Measurements from ENCODE around the gene DTL. TPM values are rescaled to one million over a fixed set of nuclear protein-coding genes. Genes with fewer than 3 reads are reported as not detected.
A peak's percentile ranks its signal among the peaks of the same experiment; 100 is the strongest.

DTL gene
- total RNA-seq, 1 donor from 2014 or later = 5.1 TPM

DNA sequence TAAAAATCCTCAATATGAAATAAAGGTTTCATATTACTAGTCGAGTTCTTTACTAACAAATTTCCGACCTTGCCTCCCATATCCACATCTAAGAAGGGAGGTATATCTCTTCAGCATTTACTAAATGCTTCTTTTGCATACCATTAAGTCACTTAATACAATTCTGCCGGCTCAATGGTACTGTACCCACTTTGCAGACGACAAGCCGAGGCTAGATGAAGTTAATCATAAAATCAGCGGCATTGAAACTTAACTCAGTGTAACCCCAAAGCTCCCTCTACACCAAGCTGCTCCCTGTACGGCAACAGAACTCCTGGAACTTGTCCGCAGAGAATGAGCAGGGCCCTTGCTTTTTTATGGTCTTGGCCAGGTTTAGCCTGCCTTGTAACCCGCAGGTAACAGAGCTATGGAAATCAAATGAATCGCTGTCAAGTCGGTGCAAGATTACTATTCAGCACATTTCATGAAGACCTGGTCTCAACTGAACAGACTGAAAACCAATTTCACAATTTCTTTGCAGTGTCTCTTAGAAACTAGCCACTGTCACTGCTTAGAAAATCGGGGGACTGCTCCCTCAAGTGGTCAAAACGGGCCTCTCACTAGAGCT is 929 bp upstream of the DTL start:
- Histone ChIP-seq H3K27me3 (ENCODE audit: control insufficient read depth, insufficient read depth, low read length) (no peaks in the 10 kb centered on the region), H3K36me3 (ENCODE audit: control insufficient read depth, insufficient read depth, low read length) (no peaks in the 10 kb centered on the region), H3K4me3 (ENCODE audit: low read depth, low read length) (peak overlapping the region; percentile 53)
- no peak for DNase-seq (ENCODE audit: low read depth)
- TF ChIP-seq, protein P1, sequence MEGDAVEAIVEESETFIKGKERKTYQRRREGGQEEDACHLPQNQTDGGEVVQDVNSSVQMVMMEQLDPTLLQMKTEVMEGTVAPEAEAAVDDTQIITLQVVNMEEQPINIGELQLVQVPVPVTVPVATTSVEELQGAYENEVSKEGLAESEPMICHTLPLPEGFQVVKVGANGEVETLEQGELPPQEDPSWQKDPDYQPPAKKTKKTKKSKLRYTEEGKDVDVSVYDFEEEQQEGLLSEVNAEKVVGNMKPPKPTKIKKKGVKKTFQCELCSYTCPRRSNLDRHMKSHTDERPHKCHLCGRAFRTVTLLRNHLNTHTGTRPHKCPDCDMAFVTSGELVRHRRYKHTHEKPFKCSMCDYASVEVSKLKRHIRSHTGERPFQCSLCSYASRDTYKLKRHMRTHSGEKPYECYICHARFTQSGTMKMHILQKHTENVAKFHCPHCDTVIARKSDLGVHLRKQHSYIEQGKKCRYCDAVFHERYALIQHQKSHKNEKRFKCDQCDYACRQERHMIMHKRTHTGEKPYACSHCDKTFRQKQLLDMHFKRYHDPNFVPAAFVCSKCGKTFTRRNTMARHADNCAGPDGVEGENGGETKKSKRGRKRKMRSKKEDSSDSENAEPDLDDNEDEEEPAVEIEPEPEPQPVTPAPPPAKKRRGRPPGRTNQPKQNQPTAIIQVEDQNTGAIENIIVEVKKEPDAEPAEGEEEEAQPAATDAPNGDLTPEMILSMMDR (IDR thresholded peaks at IDR 0.05; ENCODE audit: insufficient read depth, low read length, poor library complexity, severe bottlenecking) = no peak

DNA sequence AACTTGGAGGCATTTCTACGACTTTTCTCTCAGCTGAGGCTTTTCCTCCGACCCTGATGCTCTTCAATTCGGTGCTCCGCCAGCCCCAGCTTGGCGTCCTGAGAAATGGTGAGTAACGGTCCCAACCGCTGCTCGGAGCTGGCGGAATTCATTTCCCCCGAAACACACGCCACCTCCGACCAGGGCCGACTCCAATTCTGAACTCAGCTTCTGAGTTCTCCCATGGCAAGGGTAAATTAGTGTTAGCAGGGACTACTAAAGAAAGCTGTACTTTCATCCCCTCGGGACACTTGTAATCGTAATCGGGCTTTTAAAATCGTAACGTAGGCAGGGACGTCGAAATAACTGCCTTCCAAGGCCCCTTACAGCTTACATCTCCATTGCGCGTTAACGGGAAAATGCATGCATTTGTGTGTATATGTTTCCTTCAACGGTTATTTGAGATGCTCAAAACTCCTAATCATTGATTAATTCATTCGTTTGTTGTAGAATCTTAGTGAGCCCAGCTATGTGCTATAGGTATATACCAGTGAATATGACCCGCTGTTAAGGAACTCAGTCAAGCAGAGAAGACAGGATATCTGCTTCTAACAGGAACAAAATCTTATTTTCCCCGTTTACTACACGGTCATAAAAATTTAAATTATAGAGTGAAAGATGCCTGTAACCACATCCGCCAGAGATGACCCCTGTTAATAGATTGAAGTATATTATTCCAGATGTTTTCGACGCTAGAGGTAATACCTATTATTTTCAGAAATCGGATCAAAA is 472 bp downstream of the DTL start:
- TF ChIP-seq, protein P1 (IDR thresholded peaks at IDR 0.05; ENCODE audit: insufficient read depth, low read length, poor library complexity, severe bottlenecking) = no peak
- Histone ChIP-seq H3K4me3 (ENCODE audit: low read depth, low read length) (peak overlapping the region; percentile 81), H3K36me3 (ENCODE audit: control insufficient read depth, insufficient read depth, low read length) (no peaks in the 10 kb centered on the region), H3K27me3 (ENCODE audit: control insufficient read depth, insufficient read depth, low read length) (no peaks in the 10 kb centered on the region)
- no peak for DNase-seq (ENCODE audit: low read depth)

DNA sequence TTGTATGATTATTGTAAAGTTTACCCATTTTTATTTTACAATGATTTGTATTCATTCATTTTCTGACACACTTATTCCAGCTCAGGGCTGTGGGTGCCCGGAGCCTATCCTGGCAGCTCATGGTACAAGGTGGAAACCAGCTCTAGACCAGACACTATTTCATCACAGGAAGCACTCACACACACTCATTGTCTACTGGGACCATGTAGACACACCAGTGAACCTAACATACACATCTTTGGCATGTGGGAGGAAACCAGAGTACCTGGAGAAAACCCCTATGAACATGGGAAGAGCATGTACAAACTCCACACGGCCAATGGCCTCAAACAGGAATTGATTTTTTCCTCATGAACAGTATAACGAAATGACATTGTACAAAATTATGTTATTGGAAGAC is 2.4 kb downstream of the DTL start:
- TF ChIP-seq, protein P1 (IDR thresholded peaks at IDR 0.05; ENCODE audit: insufficient read depth, low read length, poor library complexity, severe bottlenecking) = no peak
- Histone ChIP-seq H3K27me3 (ENCODE audit: control insufficient read depth, insufficient read depth, low read length) (no peaks in the 10 kb centered on the region), H3K36me3 (ENCODE audit: control insufficient read depth, insufficient read depth, low read length) (no peaks in the 10 kb centered on the region), H3K4me3 (ENCODE audit: low read depth, low read length) (no peak overlapping the region)
- DNase-seq (ENCODE audit: low read depth) = no peak

DNA sequence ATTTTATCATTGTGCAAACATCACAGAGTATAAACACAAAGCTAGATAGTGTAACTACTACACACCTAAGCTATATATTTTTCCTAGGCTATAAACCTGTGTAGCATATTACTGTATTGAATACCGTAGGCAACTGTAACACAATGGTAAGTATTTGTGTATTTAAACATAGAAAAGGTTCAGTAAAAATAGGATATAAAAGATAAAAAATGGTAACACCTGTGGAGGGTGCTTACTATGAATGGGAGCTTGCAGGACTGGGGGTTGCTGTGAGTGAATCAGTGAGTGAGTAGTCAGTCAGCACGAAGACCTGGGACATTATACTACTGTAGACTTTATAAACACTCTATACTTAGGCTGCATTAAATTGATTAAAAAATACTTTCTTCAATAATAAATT is 4.1 kb downstream of the DTL start:
- TF ChIP-seq, protein P1 (IDR thresholded peaks at IDR 0.05; ENCODE audit: insufficient read depth, low read length, poor library complexity, severe bottlenecking) = no peak
- DNase-seq (ENCODE audit: low read depth) = no peak
- Histone ChIP-seq H3K27me3 (ENCODE audit: control insufficient read depth, insufficient read depth, low read length) (no peaks in the 10 kb centered on the region), H3K36me3 (ENCODE audit: control insufficient read depth, insufficient read depth, low read length) (no peaks in the 10 kb centered on the region), H3K4me3 (ENCODE audit: low read depth, low read length) (no peak overlapping the region)

DNA sequence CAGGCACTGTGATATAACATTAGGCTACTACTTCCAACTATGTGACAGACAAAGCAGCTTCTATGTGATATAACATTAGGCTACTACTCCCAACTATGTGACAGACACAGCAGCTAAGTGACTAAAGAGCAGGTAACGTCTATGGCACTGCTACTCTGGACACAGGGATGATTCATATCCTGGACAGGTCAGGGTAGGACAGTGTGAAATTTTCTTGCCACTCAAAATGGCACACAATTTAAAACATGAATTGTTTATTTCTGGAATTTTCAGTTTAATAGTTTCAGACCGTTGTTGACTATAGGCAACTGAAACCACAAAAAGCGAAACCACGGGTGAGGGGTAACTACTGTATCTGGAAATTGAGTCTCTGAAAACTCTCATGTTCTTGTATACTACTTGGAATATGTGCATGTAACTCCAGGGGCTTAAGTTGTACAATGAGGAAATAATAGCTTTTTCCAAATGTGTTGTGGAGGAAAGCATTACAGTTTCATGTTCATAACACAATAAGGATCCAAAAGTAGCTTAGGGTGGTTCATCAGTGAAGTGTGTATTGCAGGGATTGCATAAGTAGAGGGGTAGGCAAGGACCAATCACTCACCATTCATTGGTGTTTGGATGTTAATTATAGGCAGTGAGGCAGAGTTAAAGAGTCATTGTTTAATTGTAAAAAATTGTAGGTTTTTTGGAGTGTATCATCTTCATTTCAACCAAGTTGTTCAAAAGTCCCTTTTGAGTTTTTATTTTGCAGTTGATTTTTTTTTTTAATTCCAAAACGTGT is 5.3 kb downstream of the DTL start:
- no peak for DNase-seq (ENCODE audit: low read depth)
- TF ChIP-seq, protein P1 (IDR thresholded peaks at IDR 0.05; ENCODE audit: insufficient read depth, low read length, poor library complexity, severe bottlenecking) = no peak

More for the DNA sequence above, 5.3 kb downstream of the DTL start:
- no peak overlapping the region for H3K4me3 ChIP-seq (ENCODE audit: low read depth, low read length)
- no peaks in the 10 kb centered on the region for H3K36me3 ChIP-seq (ENCODE audit: control insufficient read depth, insufficient read depth, low read length)
- no peaks in the 10 kb centered on the region for H3K27me3 ChIP-seq (ENCODE audit: control insufficient read depth, insufficient read depth, low read length)

Measured in kidney epithelial cell (primary cell).